SK-N-SH (cell line): ENCODE results near the gene PTPN12. TPM values are rescaled to one million over a fixed set of nuclear protein-coding genes. Genes with fewer than 3 reads are reported as not detected.

Source experiments
- CTCF ChIA-PET: fragments of 300-600, 350-600 bp; formaldehyde crosslinking; extraction: SDS; loops from one replicate; lab custom pipeline; 2021; lab: Yijun Ruan, JAX
- POLR2A ChIA-PET: fragments of 350-600 bp; sonication (Branson Sonifier 250); formaldehyde crosslinking; extraction: SDS; loops from one replicate; lab custom pipeline; 2020; ENCODE audit warnings: antibody characterized with exemption, inconsistent platforms; lab: Yijun Ruan, JAX
- DNase-seq: peaks from one replicate; pipeline ENCODE4 v3.0.0; 2012
- H2AFZ ChIP-seq: fragments of 200-600 bp; sonication (generic); 2 replicates; pipeline ENCODE4 v1.8.1; 2016; ENCODE audit warnings: antibody characterized with exemption, mild to moderate bottlenecking, low read depth
- H3F3A ChIP-seq: fragments of 200-600 bp; sonication (generic); replicated peaks from 2 replicates; pipeline ENCODE3; 2016; ENCODE audit warnings: antibody characterized with exemption, mild to moderate bottlenecking; ENCODE audit not compliant: insufficient read depth
- H3K27ac ChIP-seq, 2 experiments: fragments of 200-500 bp in 1 of 2; fragments of 200-600 bp in 1 of 2; sonication (Bioruptor generic) in 1 of 2; sonication (generic), shearing (Covaris generic) in 1 of 2; 2 replicates each; pipeline versions ENCODE4 v1.5.1 to v1.6.1; 2014 to 2016; ENCODE audit warnings: low read depth in 2 of 2, inconsistent platforms in 1 of 2, low read length in 1 of 2, mild to moderate bottlenecking in 1 of 2, mixed read lengths in 1 of 2
- H3K27me3 ChIP-seq: fragments of 200-600 bp; sonication (generic), shearing (Covaris generic); 2 replicates; pipeline ENCODE4 v1.6.1; 2016; ENCODE audit warnings: mixed run types; ENCODE audit not compliant: insufficient read depth
- H3K36me3 ChIP-seq, 2 experiments: fragments of 200-500 bp in 1 of 2; fragments of 200-600 bp in 1 of 2; sonication (Bioruptor generic) in 1 of 2; sonication (generic) in 1 of 2; replicated peaks in 1 of 2; 2 replicates each; pipeline versions ENCODE3 to v1.5.1; 2014 to 2016; ENCODE audit warnings: low read length in 1 of 2, mild to moderate bottlenecking in 1 of 2; ENCODE audit not compliant: insufficient read depth in 2 of 2, control insufficient read depth in 1 of 2
- H3K4me1 ChIP-seq, 2 experiments: fragments of 200-500 bp in 1 of 2; fragments of 200-600 bp in 1 of 2; sonication (Bioruptor generic) in 1 of 2; sonication (generic), shearing (Covaris generic) in 1 of 2; 2 replicates each; pipeline versions ENCODE4 v1.5.1 to v1.6.1; 2014 to 2016; ENCODE audit warnings: low read depth in 1 of 2, low read length in 1 of 2, mixed run types in 1 of 2; ENCODE audit not compliant: insufficient read depth in 2 of 2, control insufficient read depth in 1 of 2
- H3K4me2 ChIP-seq: fragments of 200-600 bp; sonication (generic), shearing (Covaris generic); 2 replicates; pipeline ENCODE4 v1.6.1; 2017; ENCODE audit warnings: mixed run types
- H3K4me3 ChIP-seq, 2 experiments: fragments of 200-500 bp in 1 of 2; fragments of 200-600 bp in 1 of 2; sonication (Bioruptor generic) in 1 of 2; sonication (generic), shearing (Covaris generic) in 1 of 2; 2 replicates each; pipeline versions ENCODE4 v1.5.1 to v1.8.1; 2014 to 2016; ENCODE audit warnings: low read depth in 2 of 2, inconsistent platforms in 1 of 2, low read length in 1 of 2, mild to moderate bottlenecking in 1 of 2, mixed read lengths in 1 of 2, moderate library complexity in 1 of 2
- H3K79me2 ChIP-seq: fragments of 200-600 bp; sonication (generic); 2 replicates; pipeline ENCODE4 v1.8.1; 2017; ENCODE audit warnings: mild to moderate bottlenecking; ENCODE audit not compliant: insufficient read depth
- H3K9ac ChIP-seq: fragments of 200-600 bp; sonication (generic); 2 replicates; pipeline ENCODE4 v1.6.1; 2017; ENCODE audit warnings: mixed run types
- H3K9me2 ChIP-seq: fragments of 200-600 bp; sonication (generic); 2 replicates; pipeline ENCODE4 v1.6.1; 2017; ENCODE audit warnings: mixed run types
- H3K9me3 ChIP-seq: fragments of 200-600 bp; sonication (generic); 2 replicates; pipeline ENCODE4 v1.6.1; 2017; ENCODE audit warnings: mixed run types, mild to moderate bottlenecking, moderate library complexity
- H4K20me1 ChIP-seq: fragments of 200-600 bp; sonication (generic); 2 replicates; pipeline ENCODE4 v1.6.1; 2017; ENCODE audit warnings: mild to moderate bottlenecking, mixed run types; ENCODE audit not compliant: insufficient read depth
- GABPA ChIP-seq: IDR thresholded peaks from 2 replicates; pipeline ENCODE4 v1.4.0; 2012; ENCODE audit warnings: low read depth, mild to moderate bottlenecking
- JUND ChIP-seq: IDR thresholded peaks from 2 replicates; pipeline ENCODE4 v1.4.0; 2012
- MEF2A ChIP-seq: IDR thresholded peaks from 2 replicates; pipeline ENCODE4 v1.4.0; 2012; ENCODE audit warnings: low read depth, borderline replicate concordance
- NFIC ChIP-seq: IDR thresholded peaks from 2 replicates; pipeline ENCODE4 v1.4.0; 2012; ENCODE audit warnings: borderline replicate concordance
- NRF1 ChIP-seq: IDR thresholded peaks from 2 replicates; pipeline ENCODE4 v1.6.1; 2012; ENCODE audit warnings: low read depth, mild to moderate bottlenecking, low read length
- RCOR1 ChIP-seq: fragments of 150-350 bp; IDR thresholded peaks from 2 replicates; pipeline ENCODE4 v1.6.1; 2017; ENCODE audit warnings: antibody characterized with exemption, low read length
- RFX5 ChIP-seq: IDR thresholded peaks from 2 replicates; pipeline ENCODE4 v1.6.1; 2012; ENCODE audit warnings: mild to moderate bottlenecking, improper control_type of control experiment, low read length
- SIN3A ChIP-seq: IDR thresholded peaks from 2 replicates; pipeline ENCODE4 v1.6.1; 2012; ENCODE audit warnings: low read depth, mild to moderate bottlenecking, low read length, moderate library complexity, borderline replicate concordance
- TAF1 ChIP-seq: IDR thresholded peaks from 2 replicates; pipeline ENCODE4 v1.6.1; 2012; ENCODE audit warnings: low read depth, mild to moderate bottlenecking, low read length, moderate library complexity, borderline replicate concordance
- TCF12 ChIP-seq: IDR thresholded peaks from 2 replicates; pipeline ENCODE4 v1.4.0; 2012
- TEAD4 ChIP-seq: IDR thresholded peaks from 2 replicates; pipeline ENCODE4 v1.4.0; 2012; ENCODE audit warnings: mild to moderate bottlenecking, borderline replicate concordance; ENCODE audit not compliant: insufficient read depth
- WGBS: methylation state at CpG from one replicate; pipeline ENCODE4 v1.1.6; 2017; ENCODE audit warnings: low lambda C conversion rate; 5-methylcytosine and 5-hydroxymethylcytosine counted together
- polyA plus RNA-seq, 3 experiments: library from polyadenylated mRNA; depleted of rRNA; stranded (reverse); fragments of >200 nt; gene quantifications; 2 replicates each; pipeline ENCODE4 v1.2.3, GENCODE V29; 2012
- TF ChIP-seq, protein P1 (sequence below): IDR thresholded peaks from 2 replicates; pipeline ENCODE4 v1.4.0; 2012; ENCODE audit warnings: low read depth
- TF ChIP-seq, protein P2 (sequence below): fragments of 200-600 bp; sonication (generic); IDR thresholded peaks from 2 replicates; pipeline ENCODE4 v1.6.1; 2017; ENCODE audit warnings: antibody characterized with exemption, mild to moderate bottlenecking, moderate library complexity
- TF ChIP-seq, protein P3 (sequence below): fragments of 150-350 bp; IDR thresholded peaks from 2 replicates; pipeline ENCODE4 v1.6.1; 2017; ENCODE audit warnings: antibody characterized with exemption, low read length, low read depth, borderline replicate concordance
- TF ChIP-seq, protein P4 (sequence below): IDR thresholded peaks from 2 replicates; pipeline ENCODE4; 2012
- TF ChIP-seq, protein P5 (sequence below): IDR thresholded peaks from 2 replicates; pipeline ENCODE4 v1.6.1; 2012; ENCODE audit warnings: mild to moderate bottlenecking, low read depth, low read length, moderate library complexity
- TF ChIP-seq, protein P6 (sequence below): IDR thresholded peaks from 2 replicates; pipeline ENCODE4 v1.4.0; 2012; ENCODE audit warnings: low read depth, borderline replicate concordance
- TF ChIP-seq, protein P7 (sequence below): IDR thresholded peaks from 2 replicates; pipeline ENCODE4 v1.4.0; 2012; ENCODE audit warnings: low read depth, borderline replicate concordance

Gene PTPN12
- polyA plus RNA-seq, 1 of the 3 experiments (the other 2 are of a cell fraction): 23.3 TPM

DNA sequence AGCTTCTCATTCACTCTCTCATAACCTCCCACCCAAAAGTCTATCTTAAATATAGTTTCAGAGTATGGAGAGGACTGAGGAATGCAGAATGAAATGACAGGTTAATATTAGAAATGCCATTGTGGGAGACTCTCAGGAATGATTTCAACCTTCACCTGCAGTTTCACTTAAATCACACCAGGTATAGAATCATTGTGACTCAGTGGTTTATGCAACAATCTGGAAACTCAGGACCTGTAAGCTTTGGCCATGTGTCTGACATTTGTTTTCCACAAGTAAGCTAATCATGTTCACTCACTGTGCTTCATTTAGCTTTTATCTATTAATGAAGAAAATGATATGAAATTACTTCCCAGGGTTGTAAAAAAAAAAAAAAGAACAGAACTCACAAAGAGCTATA is 8.7 kb upstream of the PTPN12 start:
- H3K4me3 ChIP-seq: no peak overlapping the region
- DNase-seq: no peak
- no peaks in the 10 kb centered on the region for H3K9me2 ChIP-seq
- H3K36me3 ChIP-seq: no peaks in the 10 kb centered on the region
- no peak overlapping the region for H3K4me2 ChIP-seq
- no peaks in the 10 kb centered on the region for H3K4me1 ChIP-seq
- ChIA-PET POLR2A (interaction anchor here (0.8 kb wide), 1 partner anchor 12 kb away, joined by 3 read pairs; no protein-coding TSS in a partner anchor), CTCF (interaction anchor here (1.0 to 1.6 kb wide), 2 partner anchors 10 to 12 kb away, joined by 3 read pairs; no protein-coding TSS in a partner anchor)
- H3K27me3 ChIP-seq: no peaks in the 10 kb centered on the region
- no peak for TF ChIP-seq RFX5
- TF ChIP-seq JUND: no peak
- no peak for TF ChIP-seq TEAD4
- TF ChIP-seq, protein P1, sequence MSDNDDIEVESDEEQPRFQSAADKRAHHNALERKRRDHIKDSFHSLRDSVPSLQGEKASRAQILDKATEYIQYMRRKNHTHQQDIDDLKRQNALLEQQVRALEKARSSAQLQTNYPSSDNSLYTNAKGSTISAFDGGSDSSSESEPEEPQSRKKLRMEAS: no peak
- TF ChIP-seq GABPA: no peak
- TF ChIP-seq, protein P2, sequence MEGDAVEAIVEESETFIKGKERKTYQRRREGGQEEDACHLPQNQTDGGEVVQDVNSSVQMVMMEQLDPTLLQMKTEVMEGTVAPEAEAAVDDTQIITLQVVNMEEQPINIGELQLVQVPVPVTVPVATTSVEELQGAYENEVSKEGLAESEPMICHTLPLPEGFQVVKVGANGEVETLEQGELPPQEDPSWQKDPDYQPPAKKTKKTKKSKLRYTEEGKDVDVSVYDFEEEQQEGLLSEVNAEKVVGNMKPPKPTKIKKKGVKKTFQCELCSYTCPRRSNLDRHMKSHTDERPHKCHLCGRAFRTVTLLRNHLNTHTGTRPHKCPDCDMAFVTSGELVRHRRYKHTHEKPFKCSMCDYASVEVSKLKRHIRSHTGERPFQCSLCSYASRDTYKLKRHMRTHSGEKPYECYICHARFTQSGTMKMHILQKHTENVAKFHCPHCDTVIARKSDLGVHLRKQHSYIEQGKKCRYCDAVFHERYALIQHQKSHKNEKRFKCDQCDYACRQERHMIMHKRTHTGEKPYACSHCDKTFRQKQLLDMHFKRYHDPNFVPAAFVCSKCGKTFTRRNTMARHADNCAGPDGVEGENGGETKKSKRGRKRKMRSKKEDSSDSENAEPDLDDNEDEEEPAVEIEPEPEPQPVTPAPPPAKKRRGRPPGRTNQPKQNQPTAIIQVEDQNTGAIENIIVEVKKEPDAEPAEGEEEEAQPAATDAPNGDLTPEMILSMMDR: no peak
- no peak for TF ChIP-seq MEF2A
- TF ChIP-seq, protein P3, sequence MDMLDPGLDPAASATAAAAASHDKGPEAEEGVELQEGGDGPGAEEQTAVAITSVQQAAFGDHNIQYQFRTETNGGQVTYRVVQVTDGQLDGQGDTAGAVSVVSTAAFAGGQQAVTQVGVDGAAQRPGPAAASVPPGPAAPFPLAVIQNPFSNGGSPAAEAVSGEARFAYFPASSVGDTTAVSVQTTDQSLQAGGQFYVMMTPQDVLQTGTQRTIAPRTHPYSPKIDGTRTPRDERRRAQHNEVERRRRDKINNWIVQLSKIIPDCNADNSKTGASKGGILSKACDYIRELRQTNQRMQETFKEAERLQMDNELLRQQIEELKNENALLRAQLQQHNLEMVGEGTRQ: no peak
- TF ChIP-seq, protein P4, sequence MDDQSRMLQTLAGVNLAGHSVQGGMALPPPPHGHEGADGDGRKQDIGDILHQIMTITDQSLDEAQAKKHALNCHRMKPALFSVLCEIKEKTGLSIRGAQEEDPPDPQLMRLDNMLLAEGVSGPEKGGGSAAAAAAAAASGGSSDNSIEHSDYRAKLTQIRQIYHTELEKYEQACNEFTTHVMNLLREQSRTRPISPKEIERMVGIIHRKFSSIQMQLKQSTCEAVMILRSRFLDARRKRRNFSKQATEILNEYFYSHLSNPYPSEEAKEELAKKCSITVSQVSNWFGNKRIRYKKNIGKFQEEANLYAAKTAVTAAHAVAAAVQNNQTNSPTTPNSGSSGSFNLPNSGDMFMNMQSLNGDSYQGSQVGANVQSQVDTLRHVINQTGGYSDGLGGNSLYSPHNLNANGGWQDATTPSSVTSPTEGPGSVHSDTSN: no peak
- TF ChIP-seq RCOR1: no peak
- no peak overlapping the region for H3K9ac ChIP-seq
- no peaks in the 10 kb centered on the region for H3K79me2 ChIP-seq
- H2AFZ ChIP-seq: no peak overlapping the region
- peaks cover 5% of the 10 kb centered on the region for H3F3A ChIP-seq
- H3K9me3 ChIP-seq: no peaks in the 10 kb centered on the region
- H4K20me1 ChIP-seq: no peaks in the 10 kb centered on the region
- H3K27ac ChIP-seq: no peak overlapping the region

DNA sequence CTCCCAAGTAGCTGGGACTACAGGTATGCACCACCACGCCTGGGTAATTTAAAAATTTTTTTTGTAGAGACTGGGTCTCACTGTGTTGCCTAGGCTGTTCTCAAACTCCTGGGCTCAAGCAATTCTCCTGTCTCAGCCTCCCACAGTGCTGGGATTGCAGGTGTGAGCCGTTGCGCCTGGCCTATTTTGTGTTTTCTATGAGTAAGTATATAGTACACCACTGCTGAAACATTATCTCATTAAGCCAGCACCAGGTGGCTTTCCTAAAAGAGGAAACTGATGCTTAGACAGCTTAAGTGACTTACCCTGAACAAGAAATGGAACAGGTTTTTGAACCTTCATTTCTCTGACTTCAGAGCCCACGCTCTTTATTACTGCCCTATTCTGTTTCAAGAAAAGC is 7.8 kb upstream of the PTPN12 start:
- Histone ChIP-seq H3K9me2 (no peaks in the 10 kb centered on the region), H3K36me3 (no peaks in the 10 kb centered on the region), H3K9me3 (no peaks in the 10 kb centered on the region), H3K4me3 (no peak overlapping the region), H4K20me1 (no peaks in the 10 kb centered on the region), H3K4me1 (no peaks in the 10 kb centered on the region), H3K27me3 (no peaks in the 10 kb centered on the region), H3F3A (peaks cover 5% of the 10 kb centered on the region), H3K27ac (no peak overlapping the region), H3K79me2 (no peaks in the 10 kb centered on the region), H3K9ac (no peak overlapping the region), H2AFZ (no peak overlapping the region), H3K4me2 (no peak overlapping the region)
- ChIA-PET CTCF (interaction anchor here (1.2 to 1.6 kb wide), 2 partner anchors 11 to 17 kb away, joined by 3 read pairs; no protein-coding TSS in a partner anchor), POLR2A (no interaction called here)
- WGBS: 93% methylated on average over 4 of the region's 4 CpGs
- DNase-seq: no peak
- TF ChIP-seq TEAD4: no peak
- TF ChIP-seq, protein P5, sequence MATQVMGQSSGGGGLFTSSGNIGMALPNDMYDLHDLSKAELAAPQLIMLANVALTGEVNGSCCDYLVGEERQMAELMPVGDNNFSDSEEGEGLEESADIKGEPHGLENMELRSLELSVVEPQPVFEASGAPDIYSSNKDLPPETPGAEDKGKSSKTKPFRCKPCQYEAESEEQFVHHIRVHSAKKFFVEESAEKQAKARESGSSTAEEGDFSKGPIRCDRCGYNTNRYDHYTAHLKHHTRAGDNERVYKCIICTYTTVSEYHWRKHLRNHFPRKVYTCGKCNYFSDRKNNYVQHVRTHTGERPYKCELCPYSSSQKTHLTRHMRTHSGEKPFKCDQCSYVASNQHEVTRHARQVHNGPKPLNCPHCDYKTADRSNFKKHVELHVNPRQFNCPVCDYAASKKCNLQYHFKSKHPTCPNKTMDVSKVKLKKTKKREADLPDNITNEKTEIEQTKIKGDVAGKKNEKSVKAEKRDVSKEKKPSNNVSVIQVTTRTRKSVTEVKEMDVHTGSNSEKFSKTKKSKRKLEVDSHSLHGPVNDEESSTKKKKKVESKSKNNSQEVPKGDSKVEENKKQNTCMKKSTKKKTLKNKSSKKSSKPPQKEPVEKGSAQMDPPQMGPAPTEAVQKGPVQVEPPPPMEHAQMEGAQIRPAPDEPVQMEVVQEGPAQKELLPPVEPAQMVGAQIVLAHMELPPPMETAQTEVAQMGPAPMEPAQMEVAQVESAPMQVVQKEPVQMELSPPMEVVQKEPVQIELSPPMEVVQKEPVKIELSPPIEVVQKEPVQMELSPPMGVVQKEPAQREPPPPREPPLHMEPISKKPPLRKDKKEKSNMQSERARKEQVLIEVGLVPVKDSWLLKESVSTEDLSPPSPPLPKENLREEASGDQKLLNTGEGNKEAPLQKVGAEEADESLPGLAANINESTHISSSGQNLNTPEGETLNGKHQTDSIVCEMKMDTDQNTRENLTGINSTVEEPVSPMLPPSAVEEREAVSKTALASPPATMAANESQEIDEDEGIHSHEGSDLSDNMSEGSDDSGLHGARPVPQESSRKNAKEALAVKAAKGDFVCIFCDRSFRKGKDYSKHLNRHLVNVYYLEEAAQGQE: no peak
- no peak for TF ChIP-seq NRF1
- TF ChIP-seq SIN3A: no peak
- no peak for TF ChIP-seq NFIC
- no peak for TF ChIP-seq TCF12
- no peak for TF ChIP-seq TAF1
- TF ChIP-seq, protein P6, sequence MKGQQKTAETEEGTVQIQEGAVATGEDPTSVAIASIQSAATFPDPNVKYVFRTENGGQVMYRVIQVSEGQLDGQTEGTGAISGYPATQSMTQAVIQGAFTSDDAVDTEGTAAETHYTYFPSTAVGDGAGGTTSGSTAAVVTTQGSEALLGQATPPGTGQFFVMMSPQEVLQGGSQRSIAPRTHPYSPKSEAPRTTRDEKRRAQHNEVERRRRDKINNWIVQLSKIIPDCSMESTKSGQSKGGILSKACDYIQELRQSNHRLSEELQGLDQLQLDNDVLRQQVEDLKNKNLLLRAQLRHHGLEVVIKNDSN: no peak
- TF ChIP-seq, protein P7, sequence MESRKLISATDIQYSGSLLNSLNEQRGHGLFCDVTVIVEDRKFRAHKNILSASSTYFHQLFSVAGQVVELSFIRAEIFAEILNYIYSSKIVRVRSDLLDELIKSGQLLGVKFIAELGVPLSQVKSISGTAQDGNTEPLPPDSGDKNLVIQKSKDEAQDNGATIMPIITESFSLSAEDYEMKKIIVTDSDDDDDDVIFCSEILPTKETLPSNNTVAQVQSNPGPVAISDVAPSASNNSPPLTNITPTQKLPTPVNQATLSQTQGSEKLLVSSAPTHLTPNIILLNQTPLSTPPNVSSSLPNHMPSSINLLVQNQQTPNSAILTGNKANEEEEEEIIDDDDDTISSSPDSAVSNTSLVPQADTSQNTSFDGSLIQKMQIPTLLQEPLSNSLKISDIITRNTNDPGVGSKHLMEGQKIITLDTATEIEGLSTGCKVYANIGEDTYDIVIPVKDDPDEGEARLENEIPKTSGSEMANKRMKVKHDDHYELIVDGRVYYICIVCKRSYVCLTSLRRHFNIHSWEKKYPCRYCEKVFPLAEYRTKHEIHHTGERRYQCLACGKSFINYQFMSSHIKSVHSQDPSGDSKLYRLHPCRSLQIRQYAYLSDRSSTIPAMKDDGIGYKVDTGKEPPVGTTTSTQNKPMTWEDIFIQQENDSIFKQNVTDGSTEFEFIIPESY: no peak
- TF ChIP-seq MEF2A: no peak
